Embryonic facial prominence (tissue), 1 donor: ENCODE data around the gene RPS25.
"Not testable (repeated sequence)": the region's sequence is repeated elsewhere in the genome, so short reads cannot be mapped to it uniquely, and the experiment has no call there.

Experiments
- DNase-seq: peaks from one replicate; pipeline ENCODE4 v3.0.0-alpha.2; 2016; ENCODE audit errors: extremely low spot score

The RPS25 gene

DNA sequence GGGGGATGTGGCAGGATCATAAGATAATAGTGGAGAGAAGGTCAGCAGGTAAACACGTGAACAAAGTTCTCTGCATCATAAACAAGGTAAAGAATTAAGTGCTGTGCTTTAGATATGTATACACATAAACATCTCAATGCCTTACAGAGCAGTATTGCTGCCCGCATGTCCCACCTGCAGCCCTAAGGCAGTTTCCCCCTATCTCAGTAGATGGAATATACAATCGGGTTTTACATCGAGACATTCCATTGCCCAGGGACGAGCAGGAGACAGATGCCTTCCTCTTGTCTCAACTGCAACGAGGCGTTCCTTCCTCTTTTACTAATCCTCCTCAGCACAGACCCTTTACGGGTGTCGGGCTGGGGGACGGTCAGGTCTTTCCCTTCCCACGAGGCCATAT, 21.3 kb upstream of the RPS25 start:
- not testable (repeated sequence) for DNase-seq

- no peak for DNase-seq
Measured at GRCh38 chr11:119038884-119039283, 20.7 kb upstream of the RPS25 start.

DNA sequence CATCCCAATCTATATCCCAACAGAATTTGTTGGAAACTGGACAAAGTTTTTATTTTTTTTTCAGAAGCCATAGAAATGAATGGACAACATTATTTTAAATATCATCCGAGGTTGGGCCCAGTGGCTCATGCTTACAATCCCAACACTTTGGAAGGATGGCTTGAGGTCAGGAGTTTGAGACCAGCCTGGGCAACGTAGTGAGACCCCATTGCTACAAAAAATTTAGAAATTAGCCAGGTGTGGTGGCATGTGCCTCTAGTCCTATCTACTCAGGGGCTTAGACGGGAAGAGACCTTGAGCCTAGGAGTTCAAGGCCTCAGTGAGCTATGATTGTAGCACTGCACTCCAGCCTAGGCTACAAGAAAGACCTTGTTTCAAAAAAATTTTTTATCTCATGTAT, 16.7 kb upstream of the RPS25 start:
- no peak for DNase-seq

DNA sequence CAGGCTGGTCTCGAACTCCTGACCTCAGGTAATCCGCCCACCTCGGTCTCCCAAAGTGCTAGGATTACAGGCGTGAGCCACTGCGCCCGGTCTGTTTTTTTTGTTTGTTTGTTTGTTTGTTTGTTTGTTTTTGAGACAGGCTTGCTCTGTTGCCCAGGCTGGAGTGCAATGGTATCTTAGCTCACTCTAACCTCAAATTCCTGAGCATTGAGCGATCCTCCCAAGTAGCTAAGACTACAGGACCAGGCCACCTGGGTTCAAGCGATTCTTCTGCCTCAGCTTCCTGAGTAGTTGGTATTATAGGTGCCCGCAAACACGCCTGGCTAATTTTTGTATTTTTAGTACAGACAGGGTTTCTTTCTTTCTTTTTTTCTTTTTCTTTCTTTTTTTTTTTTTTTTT, 15.3 kb upstream of the RPS25 start:
- not testable (repeated sequence) for DNase-seq

DNA sequence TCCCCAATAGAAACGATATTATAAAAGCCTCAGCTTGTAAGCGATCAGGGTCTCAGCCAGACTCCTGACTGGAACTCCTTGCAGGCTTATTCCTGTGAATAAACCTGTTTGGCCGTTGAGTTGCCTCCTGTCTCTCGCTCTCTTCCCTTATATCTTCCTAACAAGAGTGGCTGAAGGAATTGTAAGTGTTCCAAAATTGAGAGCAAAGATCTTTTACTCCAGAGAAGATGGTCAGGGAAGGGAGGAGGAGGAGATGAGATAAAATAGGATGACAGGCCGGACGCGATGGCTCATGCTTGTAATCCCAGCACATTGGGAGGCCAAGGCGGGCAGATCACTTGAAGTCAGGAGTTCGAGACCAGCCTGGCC, 13.8 kb upstream of the RPS25 start:
- DNase-seq, result no peak

- peak; percentile 84 for DNase-seq
Measured at GRCh38 chr11:119030329-119031047, 12.3 kb upstream of the RPS25 start, which contains the start of gene SLC37A4. TSS of gene SLC37A4 (minus strand) at chr11:119030877.

DNA sequence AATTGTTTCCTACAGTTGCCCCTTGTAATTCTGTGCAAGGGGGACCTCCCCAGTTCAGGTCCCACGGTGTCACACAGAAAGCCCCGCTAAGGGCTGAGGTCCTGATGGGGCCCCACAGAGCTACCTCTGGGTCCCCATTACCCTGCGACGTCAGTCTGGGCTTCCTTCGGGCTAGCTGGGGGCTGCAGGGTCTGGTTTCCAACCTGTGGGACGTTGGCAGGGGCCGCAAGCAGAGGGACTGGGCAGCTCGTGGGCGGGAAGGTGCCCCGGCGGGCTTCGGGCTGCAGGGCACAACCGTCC, 11.8 kb upstream of the RPS25 start:
- no peak for DNase-seq

DNA sequence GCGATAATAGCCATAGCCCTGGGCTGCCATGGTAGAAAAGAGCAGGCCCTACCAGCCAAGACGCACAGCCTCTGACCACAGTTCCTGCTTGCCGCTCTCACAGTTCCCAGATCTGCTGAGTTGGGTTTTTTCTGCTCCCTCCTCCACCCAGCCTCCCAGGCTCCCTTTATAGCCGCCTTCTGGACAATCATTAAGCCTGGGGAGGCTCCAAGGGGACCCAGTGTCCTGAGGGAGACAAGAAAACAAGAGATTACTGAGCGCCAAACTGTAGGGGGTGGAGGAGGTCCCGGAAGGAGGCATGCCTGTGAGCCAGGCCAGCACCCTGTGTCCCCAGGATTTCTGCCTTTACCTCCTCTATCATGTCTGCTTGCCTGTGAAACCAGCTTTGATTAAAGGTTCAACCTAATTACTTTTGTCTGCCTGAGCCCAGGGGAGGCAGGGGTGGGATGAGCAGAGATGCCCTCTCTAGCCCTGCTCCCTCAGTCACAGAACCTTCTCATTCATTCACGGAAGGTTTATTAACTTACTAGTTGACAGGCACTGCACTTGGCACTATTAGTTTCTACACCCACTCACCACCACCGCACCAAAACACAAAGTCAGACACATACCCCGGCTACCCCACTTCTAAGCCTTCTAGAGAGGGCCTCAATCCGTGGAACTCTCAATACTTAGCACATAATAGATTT, 11.3 kb upstream of the RPS25 start:
- no peak for DNase-seq

DNA sequence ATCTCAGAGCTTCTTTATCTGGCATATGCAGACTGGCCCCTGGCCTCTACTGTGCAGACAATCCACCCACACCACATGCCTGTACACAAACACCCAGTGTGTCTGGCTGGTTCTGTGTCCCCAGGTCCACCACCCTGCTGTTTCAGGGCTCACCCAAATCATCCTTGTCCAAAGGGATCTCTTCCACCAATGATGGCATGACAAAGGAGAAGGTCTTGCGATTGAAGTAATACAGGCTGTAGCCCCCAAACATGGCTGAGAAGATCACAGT, 10.9 kb upstream of the RPS25 start:
- no peak for DNase-seq

DNA sequence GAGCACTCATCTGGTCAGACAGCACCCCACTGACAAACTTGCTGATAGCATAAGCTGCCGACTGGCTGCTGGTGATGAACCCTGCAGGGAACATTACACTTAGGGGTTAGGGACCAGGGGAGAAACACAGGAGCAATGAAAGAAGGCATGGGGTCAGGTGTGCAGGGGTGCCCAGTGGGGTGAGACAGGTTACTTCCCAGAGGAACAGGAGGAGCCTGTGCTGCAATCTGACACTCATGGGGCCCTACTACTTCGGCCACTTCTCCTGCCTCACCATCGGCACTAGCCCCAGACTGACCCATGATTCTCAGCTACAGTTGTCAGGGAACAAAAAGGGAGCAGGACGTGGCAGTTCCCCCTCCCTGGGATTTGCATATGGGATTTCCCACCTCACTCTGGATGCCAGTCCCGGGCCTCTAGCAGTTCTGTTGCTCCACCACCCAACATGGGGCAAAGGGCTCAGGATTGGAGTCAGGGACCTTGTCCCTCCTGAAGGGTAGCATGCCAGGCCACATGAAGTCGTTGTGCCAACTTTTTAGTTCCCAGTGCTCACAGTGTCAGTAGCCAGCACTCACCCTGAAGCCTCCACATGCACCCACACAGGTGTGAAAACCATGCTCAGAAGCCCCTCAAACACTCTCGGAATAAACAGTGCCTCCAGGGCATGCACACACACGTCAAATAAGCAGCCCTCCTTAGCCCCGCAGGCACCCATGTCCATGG, 10.4 kb upstream of the RPS25 start:
- no peak for DNase-seq

DNA sequence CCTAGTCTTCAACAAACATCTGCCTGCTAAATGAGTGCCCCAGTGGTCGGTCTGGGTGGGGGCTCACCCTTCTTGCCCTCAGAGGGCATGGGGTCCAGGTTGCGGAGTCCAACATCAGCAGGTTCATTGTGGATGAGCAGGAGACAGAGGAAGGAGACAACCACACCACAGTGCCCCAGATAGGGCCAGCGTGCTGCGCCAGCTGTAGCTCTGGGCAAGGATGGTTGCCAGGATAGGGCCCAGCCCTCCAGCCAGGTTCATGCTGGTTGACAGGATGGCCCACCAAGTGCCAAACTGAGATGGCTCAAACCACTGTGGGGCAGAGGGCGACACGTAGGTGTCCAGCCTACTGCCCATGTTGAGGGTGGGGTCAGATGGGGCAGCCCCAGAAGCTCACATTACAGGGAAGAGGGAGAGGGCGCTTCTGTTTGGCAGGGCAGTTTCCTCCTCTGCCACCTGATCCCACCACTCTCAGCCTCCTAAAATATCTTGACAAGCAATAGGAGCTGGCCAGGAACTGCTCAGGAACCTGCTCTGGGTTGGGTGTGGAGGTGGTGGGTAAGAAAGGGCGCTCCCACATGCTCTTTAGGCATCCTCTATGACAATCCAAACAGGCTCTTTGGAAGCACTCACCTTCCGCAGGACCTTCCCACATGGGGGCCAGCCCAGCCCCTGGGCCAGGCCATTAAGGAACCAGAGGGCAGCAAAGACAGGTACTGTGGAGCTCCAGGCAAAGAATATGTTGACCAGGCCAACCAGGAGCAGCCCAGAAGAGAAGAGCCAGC, 9.6 kb upstream of the RPS25 start:
- no peak for DNase-seq

DNA sequence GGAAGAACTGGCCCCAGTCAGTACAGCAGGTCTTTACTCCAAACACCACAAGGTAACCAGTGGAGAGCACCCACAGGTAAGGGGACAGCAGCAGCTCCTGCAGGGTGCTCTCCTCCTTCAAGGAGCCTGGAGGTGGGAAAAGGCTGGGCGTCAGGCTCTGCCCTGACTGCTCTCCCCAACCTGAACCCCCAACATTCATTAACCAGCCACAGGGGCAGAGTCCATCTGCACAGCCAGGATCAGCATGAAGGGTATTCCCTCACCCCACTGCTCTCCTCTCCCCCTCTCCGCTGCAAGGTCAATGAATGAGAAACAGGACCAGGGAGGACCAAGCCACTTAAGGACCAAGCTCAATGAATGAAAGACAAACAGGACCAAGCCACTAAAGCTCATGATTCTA, 8.8 kb upstream of the RPS25 start:
- DNase-seq, result no peak

DNA sequence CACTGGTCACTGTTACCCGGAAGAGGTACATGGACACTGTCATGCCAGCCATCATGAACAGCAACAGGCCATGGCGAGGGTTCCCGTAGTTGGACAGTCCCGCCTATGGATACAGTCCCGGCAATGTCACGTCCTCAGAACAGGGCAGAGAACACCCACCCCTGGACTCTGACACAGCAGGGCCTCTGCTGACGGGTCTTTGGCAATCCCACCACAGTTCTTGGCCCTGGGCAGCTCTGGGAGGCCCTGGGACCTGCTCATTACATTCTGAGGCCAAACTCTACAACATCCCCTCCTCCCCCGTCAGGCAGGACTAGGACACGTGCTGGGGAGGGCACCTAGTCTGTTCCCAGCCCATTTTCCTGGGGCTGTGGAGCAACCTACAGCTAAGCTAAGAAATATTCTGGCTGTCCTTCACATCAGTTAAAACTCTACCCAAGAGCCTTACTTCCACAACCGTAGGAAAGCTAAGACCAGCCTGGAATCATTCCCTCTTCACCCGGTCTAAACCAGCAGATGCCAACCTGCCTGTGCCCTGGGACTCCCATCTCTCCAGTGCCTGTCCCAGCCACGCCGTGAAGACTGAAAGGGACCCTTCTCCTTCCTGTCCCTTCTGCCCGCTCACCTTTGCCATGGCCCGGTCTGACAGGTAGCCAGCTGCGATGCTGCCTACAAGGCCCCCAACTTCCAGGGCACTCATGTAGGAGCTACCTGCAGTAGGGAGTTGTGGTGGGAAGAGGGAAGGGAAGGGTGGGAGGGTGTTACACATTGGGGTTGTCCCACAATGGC, 8.0 kb upstream of the RPS25 start:
- no peak for DNase-seq

DNA sequence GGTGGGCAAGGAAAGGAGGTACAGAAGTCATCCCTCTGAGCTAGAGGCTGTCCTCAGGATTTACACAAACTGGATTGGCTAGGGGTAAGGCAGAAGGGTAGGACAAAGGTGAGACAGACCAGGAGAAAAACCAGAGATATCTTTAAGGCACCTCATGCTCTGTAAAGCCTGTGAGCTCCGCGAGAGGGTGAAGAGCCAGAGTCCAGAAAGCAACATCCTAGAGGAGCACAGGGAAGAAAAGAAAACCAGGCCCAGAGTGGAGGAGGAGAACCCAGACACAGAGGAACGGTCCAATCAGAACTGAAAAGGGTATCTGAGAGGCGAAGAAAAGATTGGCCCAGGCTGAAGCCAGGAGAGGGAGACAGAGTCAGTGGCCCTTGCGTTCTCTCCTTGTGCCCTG, 7.4 kb upstream of the RPS25 start:
- DNase-seq, result no peak

- no peak for DNase-seq
Measured at GRCh38 chr11:119025099-119025473, 6.9 kb upstream of the RPS25 start.

- DNase-seq, result no peak
Measured at GRCh38 chr11:119024430-119025098, 6.4 kb upstream of the RPS25 start.

DNA sequence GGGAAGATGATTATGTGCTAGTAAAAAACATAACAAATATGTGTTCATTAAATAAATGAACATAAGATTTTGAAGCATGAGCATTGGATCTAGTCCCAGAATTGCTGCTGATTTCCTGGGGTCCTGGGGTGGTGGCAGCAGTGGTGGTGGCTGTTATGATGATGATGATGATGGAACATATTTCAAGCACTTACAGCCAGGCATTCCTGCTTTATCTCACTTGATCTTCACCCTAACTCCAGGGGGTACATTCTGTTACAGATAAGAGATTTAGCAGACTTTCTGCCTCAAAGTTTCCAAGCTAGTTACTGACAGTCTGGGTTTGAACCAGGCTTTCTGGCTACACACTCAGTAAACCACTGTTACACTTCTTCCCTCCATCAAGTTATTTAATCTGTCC, 5.6 kb upstream of the RPS25 start:
- DNase-seq, result no peak

- DNase-seq, result no peak
Measured at GRCh38 chr11:119021631-119022030, 3.5 kb upstream of the RPS25 start.

DNA sequence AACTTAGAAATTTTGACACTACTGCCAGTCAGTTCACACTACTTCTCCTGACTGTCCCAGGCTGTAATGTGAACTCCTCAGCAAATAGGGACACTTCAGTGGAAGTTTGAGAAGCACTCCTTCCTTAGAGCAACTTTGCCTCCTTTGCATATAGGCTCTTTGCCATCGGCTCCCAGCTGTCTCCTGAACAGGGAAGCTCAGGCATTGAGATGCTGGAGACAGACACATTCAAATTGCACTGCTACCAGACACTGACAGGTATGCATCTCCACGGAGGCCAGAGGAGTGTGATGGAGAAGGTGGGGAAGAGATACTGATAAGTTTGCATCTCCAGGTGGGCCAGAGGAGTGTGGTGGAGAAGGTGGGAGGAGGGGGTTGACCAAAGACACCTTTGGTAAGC, 1.9 kb upstream of the RPS25 start:
- DNase-seq, result no peak

DNA sequence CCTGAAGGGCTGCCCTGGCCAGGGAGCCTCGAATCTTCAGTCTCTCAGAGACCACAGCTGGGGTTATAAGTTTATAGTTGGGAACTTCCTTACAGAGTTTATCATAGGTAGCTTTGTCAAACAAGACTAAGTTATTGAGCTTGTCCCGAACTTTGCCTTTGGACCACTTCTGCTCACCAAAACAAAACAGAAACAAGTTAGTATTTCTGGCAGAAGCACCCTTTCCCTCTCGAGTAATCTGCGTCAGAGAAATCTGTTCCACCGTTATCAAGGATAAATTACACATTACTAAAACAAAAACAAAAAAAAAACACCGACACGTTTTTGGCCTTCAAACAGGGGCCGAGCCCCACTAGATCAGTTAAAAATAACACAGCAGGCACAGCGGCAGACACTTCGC, 766 bp downstream of the RPS25 start:
- DNase-seq, result not testable (repeated sequence)
